NCI-H1105 treated with DMSO at 0.1 percent for 48 hours (cell line): ENCODE results near the gene CTBP1.

Experiments used
- DNase-seq: peaks from one replicate; lab custom pipeline; 2025; lab: John Stamatoyannopoulos, UW

Gene CTBP1

GRCh38 chr4:1283711-1284110 is 34.8 kb upstream of the CTBP1 start:
- DNase-seq: no peak

- DNase-seq: no peak
Observed at GRCh38 chr4:1279253-1279652, 30.3 kb upstream of the CTBP1 start.

- DNase-seq: no peak
Observed at GRCh38 chr4:1277667-1278665, 29.0 kb upstream of the CTBP1 start.

- DNase-seq: no peak
Observed at GRCh38 chr4:1276984-1277383, 28.1 kb upstream of the CTBP1 start.

- DNase-seq: no peak
Observed at GRCh38 chr4:1274871-1275270, 25.9 kb upstream of the CTBP1 start.

- DNase-seq: no peak
Observed at GRCh38 chr4:1271686-1272085, 22.8 kb upstream of the CTBP1 start.

GRCh38 chr4:1269209-1269608 is 20.3 kb upstream of the CTBP1 start:
- no peak for DNase-seq

GRCh38 chr4:1266881-1267763 is 18.2 kb upstream of the CTBP1 start:
- DNase-seq: no peak

GRCh38 chr4:1265351-1265750 is 16.4 kb upstream of the CTBP1 start:
- DNase-seq: no peak

- no peak for DNase-seq
Observed at GRCh38 chr4:1264942-1265341, 16.0 kb upstream of the CTBP1 start.

- no peak for DNase-seq
Observed at GRCh38 chr4:1261107-1261928, 12.4 kb upstream of the CTBP1 start.

GRCh38 chr4:1260418-1261106 is 11.6 kb upstream of the CTBP1 start:
- DNase-seq: no peak

- DNase-seq: no peak
Observed at GRCh38 chr4:1259966-1260365, 11.0 kb upstream of the CTBP1 start.

- DNase-seq: no peak
Observed at GRCh38 chr4:1258457-1258856, 9.5 kb upstream of the CTBP1 start.

GRCh38 chr4:1255699-1256098 is 6.8 kb upstream of the CTBP1 start:
- no peak for DNase-seq

- no peak for DNase-seq
Observed at GRCh38 chr4:1255151-1255550, 6.2 kb upstream of the CTBP1 start.

- DNase-seq: no peak
Observed at GRCh38 chr4:1253831-1254230, 4.9 kb upstream of the CTBP1 start.

GRCh38 chr4:1252928-1253492 is 4.1 kb upstream of the CTBP1 start:
- no peak for DNase-seq

- DNase-seq: no peak
Observed at GRCh38 chr4:1251773-1252066, 2.8 kb upstream of the CTBP1 start.

- no peak for DNase-seq
Observed at GRCh38 chr4:1250921-1251772, 2.2 kb upstream of the CTBP1 start.

GRCh38 chr4:1250527-1250812 is 1.5 kb upstream of the CTBP1 start:
- DNase-seq: no peak
